IPS-20b (cell line): Measurements from ENCODE around the gene CAMP.
"Not testable (repeated sequence)": the region's sequence is repeated elsewhere in the genome, so short reads cannot be mapped to it uniquely, and the experiment has no call there.

ENCODE experiments used
- H3K27ac ChIP-seq: one replicate; pipeline ENCODE4 v1.5.1; 2013; ENCODE audit warnings: low read length
- H3K27me3 ChIP-seq: 2 replicates; pipeline ENCODE4 v1.6.1; 2013; ENCODE audit warnings: mild to moderate bottlenecking, low read length, inconsistent platforms; ENCODE audit not compliant: insufficient read depth
- H3K36me3 ChIP-seq: 2 replicates; pipeline ENCODE4 v1.6.1; 2013; ENCODE audit warnings: low read depth, mild to moderate bottlenecking, inconsistent platforms, low read length, moderate library complexity; ENCODE audit not compliant: insufficient read depth
- H3K4me1 ChIP-seq: 2 replicates; pipeline ENCODE4 v1.6.1; 2013; ENCODE audit warnings: mild to moderate bottlenecking, control low read depth, inconsistent platforms, low read length, moderate library complexity; ENCODE audit not compliant: insufficient read depth
- H3K4me3 ChIP-seq: 2 replicates; pipeline ENCODE4 v1.5.1; 2013; ENCODE audit warnings: mild to moderate bottlenecking, low read length, inconsistent platforms
- H3K9ac ChIP-seq: 2 replicates; pipeline ENCODE4 v1.6.1; 2013; ENCODE audit warnings: low read depth, mild to moderate bottlenecking, inconsistent platforms, low read length, moderate library complexity
- H3K9me3 ChIP-seq: 2 replicates; pipeline ENCODE4 v1.6.1; 2013; ENCODE audit warnings: mild to moderate bottlenecking, low read depth, low read length, inconsistent platforms; ENCODE audit not compliant: insufficient read depth

CAMP gene

DNA sequence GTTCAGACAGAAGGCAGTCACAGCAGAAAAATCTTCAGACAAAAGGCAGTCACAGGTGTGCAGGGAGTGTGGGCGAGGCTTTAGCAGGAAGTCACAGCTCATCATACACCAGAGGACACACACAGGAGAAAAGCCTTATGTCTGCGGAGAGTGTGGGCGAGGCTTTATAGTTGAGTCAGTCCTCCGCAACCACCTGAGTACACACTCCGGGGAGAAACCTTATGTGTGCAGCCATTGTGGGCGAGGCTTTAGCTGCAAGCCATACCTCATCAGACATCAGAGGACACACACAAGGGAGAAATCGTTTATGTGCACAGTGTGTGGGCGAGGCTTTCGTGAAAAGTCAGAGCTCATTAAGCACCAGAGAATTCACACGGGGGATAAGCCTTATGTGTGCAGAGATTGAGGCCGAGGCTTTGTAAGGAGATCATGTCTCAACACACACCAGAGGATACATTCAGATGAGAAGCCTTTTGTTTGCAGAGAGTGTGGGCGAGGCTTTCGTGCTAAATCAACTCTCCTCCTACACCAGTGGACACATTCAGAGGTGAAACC, 45.2 kb downstream of the CAMP start:
- Histone ChIP-seq H3K27ac (no peak overlapping the region), H3K27me3 (no peaks in the 10 kb centered on the region), H3K36me3 (peaks cover 75% of the 10 kb centered on the region), H3K4me3 (no peak overlapping the region), H3K9ac (no peak overlapping the region), H3K9me3 (peaks cover 3% of the 10 kb centered on the region), H3K4me1 (no peaks in the 10 kb centered on the region)

DNA sequence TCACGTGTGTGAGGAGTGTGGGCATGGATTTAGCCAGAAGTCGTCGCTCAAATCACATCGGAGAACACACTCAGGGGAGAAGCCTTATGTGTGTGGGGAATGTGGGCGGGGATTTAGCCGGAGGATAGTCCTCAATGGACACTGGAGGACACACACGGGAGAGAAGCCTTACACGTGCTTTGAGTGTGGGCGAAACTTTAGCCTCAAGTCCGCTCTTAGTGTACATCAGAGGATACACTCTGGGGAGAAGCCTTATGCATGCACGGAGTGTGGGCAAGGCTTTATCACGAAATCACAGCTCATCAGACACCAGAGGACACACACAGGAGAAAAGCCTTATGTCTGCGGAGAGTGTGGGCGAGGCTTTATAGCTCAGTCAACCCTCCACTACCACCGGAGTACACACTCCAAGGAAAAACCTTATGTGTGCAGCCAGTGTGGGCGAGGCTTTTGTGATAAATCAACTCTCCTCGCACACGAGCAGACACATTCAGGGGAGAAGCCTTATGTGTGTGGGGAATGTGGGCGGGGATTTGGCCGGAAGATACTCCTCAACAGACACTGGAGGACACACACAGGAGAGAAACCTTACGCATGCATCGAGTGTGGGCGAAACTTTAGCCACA, 45.8 kb downstream of the CAMP start:
- H3K4me1 ChIP-seq, result no peaks in the 10 kb centered on the region
- no peaks in the 10 kb centered on the region for H3K27me3 ChIP-seq
- no peak overlapping the region for H3K9ac ChIP-seq
- no peak overlapping the region for H3K4me3 ChIP-seq
- H3K36me3 ChIP-seq, result peaks cover 69% of the 10 kb centered on the region
- peaks cover 3% of the 10 kb centered on the region for H3K9me3 ChIP-seq
- H3K27ac ChIP-seq, result no peak overlapping the region

DNA sequence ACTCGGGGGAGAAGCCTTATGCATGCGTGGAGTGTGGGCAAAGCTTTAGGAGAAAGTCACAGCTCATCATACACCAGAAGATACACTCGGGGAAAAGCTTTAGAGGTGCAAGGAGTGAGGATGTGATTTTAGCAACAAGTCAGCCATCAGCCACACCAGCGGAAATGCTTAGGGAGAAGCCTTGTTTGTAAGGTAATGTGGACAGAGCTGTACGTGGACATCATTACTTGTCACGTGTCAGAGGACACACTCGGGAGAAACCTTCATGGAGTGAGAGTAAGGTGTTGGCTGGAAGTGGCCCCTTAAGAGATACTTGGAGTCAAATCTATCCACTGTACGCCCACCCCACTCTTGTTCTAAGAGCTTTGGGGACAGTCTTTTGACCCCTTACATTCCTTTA, 46.3 kb downstream of the CAMP start:
- H3K9me3 ChIP-seq, result peaks cover 3% of the 10 kb centered on the region
- no peak overlapping the region for H3K4me3 ChIP-seq
- no peaks in the 10 kb centered on the region for H3K4me1 ChIP-seq
- no peak overlapping the region for H3K9ac ChIP-seq
- no peaks in the 10 kb centered on the region for H3K27me3 ChIP-seq
- H3K36me3 ChIP-seq, result peaks cover 66% of the 10 kb centered on the region
- no peak overlapping the region for H3K27ac ChIP-seq

DNA sequence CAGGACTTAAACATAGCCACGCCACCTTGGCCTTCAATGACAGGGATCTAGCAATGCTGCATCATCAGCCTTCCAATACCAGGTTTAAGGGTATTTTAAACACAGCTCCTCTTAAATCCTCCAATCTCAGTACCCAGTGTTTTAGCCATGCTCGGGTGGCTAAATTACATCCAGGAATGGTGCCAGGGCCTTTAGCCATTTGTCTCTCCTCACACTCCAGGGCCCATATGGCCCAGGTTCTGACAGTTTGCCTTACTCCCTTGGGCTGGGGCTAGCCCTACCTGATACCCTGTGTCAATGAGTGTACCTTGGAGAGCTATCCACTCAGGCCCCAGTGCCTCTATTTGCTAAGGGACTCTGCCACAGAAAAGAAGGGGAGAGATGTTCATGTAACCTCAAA, 47.0 kb downstream of the CAMP start:
- H3K27me3 ChIP-seq, result no peaks in the 10 kb centered on the region
- peaks cover 3% of the 10 kb centered on the region for H3K9me3 ChIP-seq
- H3K9ac ChIP-seq, result no peak overlapping the region
- H3K4me3 ChIP-seq, result no peak overlapping the region
- H3K4me1 ChIP-seq, result no peaks in the 10 kb centered on the region
- H3K36me3 ChIP-seq, result peaks cover 64% of the 10 kb centered on the region
- no peak overlapping the region for H3K27ac ChIP-seq

DNA sequence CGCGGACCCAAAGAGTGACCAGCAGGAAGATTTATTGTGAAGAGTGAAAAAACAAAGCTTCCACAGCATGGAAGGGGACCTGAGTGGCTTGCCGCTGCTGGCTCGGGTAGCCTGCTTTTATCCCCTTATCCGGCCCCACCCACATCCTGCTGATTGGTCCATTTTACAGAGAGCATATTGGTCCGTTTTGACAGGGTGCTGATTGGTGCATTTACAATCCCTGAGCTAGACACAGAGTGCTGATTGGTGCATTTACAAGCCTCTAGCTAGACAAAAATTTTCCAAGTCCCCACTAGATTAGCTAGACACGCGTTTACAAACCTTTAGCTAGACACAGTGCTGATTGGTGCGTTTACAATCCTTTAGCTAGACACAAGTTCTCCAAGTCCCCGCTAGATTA, 47.9 kb downstream of the CAMP start:
- not testable (repeated sequence) for H3K9ac ChIP-seq, H3K4me3 ChIP-seq, H3K9me3 ChIP-seq, H3K27me3 ChIP-seq, H3K4me1 ChIP-seq, H3K27ac ChIP-seq
- H3K36me3 ChIP-seq, result peaks cover 55% of the 10 kb centered on the region

DNA sequence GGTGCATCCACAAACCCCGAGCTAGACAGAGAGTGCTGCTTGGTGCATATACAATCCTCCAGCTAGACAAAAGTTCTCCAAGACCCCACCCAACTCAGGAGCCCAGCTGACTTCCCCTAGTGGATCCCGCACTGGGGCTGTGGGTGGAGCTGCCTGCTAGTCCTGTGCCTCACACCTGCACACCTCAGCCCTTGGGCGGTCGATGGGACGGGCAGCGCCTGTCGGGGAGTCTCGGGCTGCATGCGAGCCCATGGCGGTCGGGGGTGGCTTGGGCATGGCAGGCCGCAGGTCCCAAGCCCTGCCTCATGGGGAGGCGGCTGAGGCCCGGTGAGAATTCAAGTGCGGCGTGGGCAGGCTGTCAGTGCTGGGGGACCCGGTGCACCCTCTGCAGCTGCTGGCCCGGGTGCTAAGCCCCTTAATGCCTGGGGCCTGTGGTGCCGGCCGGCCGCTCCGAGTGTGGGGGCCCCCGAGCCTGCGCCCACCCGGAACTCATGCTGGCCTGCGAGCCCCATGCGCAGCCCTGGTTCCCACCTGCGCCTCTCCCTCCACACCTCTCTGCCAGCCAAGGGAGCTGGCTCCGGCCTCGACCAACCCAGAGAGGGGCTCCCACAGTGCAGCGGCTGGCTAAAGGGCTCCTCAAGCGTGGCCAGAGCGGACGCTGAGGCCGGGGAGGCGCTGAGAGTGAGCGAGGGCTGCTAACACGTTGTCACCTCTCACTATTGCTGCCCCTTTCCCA, 48.6 kb downstream of the CAMP start:
- Histone ChIP-seq H3K9ac (no peak overlapping the region), H3K4me3 (no peak overlapping the region), H3K27me3 (no peaks in the 10 kb centered on the region), H3K9me3 (peaks cover 3% of the 10 kb centered on the region), H3K4me1 (peaks cover 11% of the 10 kb centered on the region; the same call in 1 of the 2 replicates), H3K36me3 (peaks cover 48% of the 10 kb centered on the region), H3K27ac (no peak overlapping the region)

DNA sequence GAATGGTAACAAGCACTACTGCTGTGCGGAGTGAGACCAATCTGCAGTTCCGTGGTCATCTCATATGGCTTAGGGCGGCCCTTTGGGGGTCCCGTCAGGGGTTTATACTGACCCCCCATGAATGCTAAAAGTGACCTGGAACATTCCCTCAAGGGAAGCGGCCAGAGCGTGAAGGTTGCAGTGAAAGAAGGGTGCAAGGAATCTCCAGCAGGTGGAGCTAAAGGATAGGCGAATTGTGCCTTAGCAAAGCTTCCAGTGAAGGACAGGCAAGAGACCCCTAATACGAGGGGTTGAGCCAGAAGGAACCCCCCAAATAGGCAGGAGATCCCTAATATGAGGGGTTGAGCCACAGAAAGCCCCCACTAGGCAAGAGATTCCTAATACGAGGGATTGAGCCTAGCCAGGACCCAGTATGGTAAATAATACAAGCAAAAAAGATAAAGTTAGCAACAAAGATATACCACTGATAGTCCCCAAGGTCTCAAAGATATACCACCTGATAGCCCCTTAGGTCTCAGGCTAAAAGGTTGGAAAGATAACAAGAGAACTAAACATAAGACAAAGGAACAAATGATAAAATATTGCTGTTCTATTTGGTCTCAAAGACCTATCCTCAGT, 50.4 kb downstream of the CAMP start:
- Histone ChIP-seq H3K27me3 (no peaks in the 10 kb centered on the region), H3K9ac (no peak overlapping the region), H3K9me3 (peaks cover 3% of the 10 kb centered on the region), H3K4me3 (no peak overlapping the region), H3K4me1 (peaks cover 29% of the 10 kb centered on the region; the same call in 1 of the 2 replicates), H3K36me3 (peaks cover 31% of the 10 kb centered on the region), H3K27ac (no peak overlapping the region)

DNA sequence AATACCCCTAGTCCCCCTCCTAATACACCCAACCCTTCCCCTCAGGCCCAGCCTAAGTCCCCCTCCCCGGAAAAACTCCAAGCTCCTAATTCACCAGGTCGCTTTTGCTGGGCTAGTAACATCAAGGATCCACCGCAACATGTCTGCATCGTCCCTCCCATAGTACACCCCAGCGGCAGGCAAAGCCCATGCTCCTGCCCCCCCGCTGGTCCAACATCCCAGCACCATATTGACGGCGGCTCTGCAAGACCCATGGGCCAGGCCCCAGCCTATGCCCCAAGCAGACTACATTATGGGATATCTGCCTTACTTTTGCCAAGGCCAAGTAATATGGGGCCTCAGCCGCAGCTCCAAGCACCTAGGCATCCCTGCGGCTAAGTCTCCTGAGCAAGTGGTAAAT, 51.2 kb downstream of the CAMP start:
- no peak overlapping the region for H3K4me3 ChIP-seq
- H3K27ac ChIP-seq, result no peak overlapping the region
- no peaks in the 10 kb centered on the region for H3K27me3 ChIP-seq
- no peak overlapping the region for H3K9ac ChIP-seq
- H3K9me3 ChIP-seq, result peaks cover 3% of the 10 kb centered on the region
- H3K4me1 ChIP-seq, result peaks cover 36% of the 10 kb centered on the region; the same call in 1 of the 2 replicates
- peaks cover 23% of the 10 kb centered on the region for H3K36me3 ChIP-seq
